HG03108 (cell line): Measurements from ENCODE around the gene RPA4.
A peak's percentile ranks its signal among the peaks of the same experiment; 100 is the strongest.
"Not testable (repeated sequence)": the region's sequence is repeated elsewhere in the genome, so short reads cannot be mapped to it uniquely, and the experiment has no call there.

ENCODE experiments used
- ATAC-seq: cut with Tn5 transposase; IDR thresholded peaks from one replicate; pipeline ENCODE4 v1.9.1; 2021; ENCODE audit warnings: moderate library complexity; ENCODE audit not compliant: unreplicated experiment

Gene RPA4

GRCh38 chrX:96883608-96884007, at the start of gene RPA4:
Gene RPA4 (plus strand): TSS chrX:96883908. CDS start chrX:96884311, 403 bp downstream.
- no peak for ATAC-seq

GRCh38 chrX:96834137-96834536, 49.6 kb upstream of the RPA4 start:
- ATAC-seq, result no peak

DNA sequence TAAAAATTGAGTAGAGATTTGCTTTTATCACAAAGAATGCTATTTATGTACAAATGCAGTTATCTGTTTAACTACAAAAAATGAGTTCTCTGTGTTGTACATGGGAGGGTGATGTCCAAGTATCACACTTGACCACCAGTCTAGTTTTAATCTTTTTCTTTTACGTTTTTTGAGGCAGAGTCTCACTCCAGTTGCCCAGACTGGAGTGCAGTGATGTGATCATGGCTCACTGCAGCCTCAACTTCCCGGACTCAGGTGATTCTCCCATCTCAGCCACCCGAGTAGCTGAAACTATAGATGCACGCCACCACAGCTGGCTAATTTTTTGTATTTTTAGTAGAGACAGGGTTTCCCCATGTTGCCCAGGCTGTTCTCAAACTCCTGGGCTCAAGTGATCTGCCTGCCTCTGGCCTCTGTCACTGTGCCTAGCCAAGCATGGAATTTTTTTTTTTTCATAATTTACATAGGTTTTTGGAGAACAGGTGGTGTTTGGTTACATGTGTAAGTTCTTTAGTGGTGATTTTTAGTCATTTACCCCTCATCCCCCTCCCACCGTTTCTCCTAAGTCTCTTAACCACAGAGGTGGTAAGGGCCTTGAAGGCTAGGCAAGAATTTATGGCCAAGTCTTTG, 47.9 kb upstream of the RPA4 start:
- ATAC-seq, result peak; percentile 76

GRCh38 chrX:96837808-96838207, 45.9 kb upstream of the RPA4 start:
- ATAC-seq, result no peak

- ATAC-seq, result no peak
Measured at GRCh38 chrX:96838537-96838936, 45.2 kb upstream of the RPA4 start.

- ATAC-seq, result no peak
Measured at GRCh38 chrX:96841325-96841724, 42.4 kb upstream of the RPA4 start.

DNA sequence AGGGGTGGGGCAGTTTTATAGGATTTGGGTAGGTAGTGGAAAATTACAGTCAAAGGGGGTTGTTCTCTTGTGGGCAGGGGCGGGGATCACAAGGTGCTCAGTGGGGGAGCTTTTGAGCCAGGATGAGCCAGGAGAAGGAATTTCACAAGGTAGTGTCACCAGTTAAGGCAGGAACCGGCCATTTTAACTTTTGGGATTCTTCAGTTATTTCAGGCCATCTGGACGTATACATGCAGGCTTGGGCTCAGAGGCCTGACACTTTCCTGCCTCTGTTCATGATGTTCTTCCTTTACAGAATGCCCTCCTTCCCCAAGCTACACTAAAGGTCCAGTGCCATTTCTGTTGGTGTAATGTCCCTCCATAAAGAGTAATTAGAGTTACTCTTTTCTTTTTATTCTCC, 41.8 kb upstream of the RPA4 start:
- not testable (repeated sequence) for ATAC-seq

GRCh38 chrX:96843566-96843965, 40.1 kb upstream of the RPA4 start:
- no peak for ATAC-seq

GRCh38 chrX:96846841-96847240, 36.9 kb upstream of the RPA4 start:
- ATAC-seq, result no peak

GRCh38 chrX:96859422-96859821, 24.3 kb upstream of the RPA4 start:
- not testable (repeated sequence) for ATAC-seq

DNA sequence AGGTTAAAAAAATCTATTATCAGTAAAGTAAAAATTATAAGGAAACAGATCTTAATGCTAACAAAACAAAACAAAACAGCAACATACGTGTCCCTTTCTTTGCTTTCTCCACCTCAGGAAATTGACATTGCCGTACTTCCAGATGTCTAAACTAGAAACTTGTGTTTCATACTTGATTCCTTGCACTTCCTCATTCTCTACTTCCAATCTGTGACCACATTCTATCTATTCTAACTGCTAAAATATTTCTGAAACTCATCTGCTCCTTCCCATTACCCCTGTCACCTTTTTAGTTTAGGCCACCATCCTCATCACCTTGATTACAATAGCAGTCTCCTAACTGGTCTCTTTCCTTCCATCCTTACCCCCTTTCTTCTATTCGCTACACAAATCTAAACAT, 22.5 kb upstream of the RPA4 start:
- ATAC-seq, result no peak

GRCh38 chrX:96861661-96862060, 22.0 kb upstream of the RPA4 start:
- no peak for ATAC-seq

- no peak for ATAC-seq
Measured at GRCh38 chrX:96884027-96884426, 319 bp downstream of the RPA4 start.

DNA sequence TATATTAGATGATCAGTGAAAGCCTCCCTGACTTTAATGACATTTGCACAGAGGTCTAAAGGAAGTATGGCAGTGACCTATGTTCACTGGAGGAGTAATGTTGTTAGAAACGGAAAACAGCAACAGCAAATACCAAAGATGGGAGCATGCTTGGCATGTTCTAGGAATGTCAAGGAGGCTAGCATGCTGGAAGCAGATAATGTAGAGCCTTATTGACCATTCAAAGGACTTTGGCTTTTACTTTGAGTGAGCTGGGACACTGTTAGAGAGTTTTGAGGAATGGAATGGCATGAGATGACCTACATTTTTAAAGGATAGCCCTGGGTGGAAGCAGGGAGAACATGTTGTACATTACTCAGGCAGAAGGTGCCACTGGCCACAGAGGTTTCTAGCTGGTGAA, 6.0 kb downstream of the RPA4 start:
- ATAC-seq, result no peak

GRCh38 chrX:96906741-96907140, 23.0 kb downstream of the RPA4 start:
- no peak for ATAC-seq

- no peak for ATAC-seq
Measured at GRCh38 chrX:96907516-96908272, 24.0 kb downstream of the RPA4 start.

DNA sequence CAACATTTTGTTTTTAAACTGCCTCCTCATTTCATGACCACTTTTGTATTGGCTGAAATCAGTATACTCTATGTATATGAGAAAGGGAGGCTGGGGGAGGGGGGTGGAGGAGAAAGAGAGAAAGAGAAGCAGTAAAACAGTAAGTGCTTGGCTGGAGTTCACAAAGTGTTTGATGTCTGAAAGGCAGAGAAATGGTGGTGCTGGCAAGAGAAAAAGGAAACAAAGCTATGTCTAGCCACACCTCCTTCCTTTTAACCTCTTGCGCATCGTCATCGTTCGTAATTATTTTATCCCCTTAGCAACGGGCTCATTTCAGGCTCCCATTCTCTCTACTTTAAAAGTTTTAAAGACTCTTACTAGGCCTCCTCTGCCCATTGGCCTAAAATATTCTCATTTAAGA, 25.6 kb downstream of the RPA4 start:
- ATAC-seq, result no peak

DNA sequence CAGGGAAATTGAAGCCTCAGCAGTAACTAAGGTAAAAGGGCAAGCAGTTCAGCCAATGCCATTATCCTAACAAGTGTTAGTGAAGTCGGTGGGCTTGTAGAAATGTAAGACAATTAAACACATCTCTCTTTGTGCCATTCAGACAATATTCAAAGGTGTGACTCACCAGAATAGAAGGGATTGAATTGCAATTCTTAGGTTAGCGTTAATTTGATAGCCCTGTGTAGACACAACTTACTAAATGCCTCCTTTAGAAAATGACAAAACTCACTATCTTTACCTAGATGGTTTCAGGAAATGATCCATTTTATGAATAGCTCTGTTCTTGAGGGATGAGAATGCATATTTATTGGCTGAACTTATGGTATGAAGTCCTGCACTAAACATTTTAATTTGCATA, 35.2 kb downstream of the RPA4 start:
- ATAC-seq, result no peak

- no peak for ATAC-seq
Measured at GRCh38 chrX:96919672-96920071, 36.0 kb downstream of the RPA4 start.

DNA sequence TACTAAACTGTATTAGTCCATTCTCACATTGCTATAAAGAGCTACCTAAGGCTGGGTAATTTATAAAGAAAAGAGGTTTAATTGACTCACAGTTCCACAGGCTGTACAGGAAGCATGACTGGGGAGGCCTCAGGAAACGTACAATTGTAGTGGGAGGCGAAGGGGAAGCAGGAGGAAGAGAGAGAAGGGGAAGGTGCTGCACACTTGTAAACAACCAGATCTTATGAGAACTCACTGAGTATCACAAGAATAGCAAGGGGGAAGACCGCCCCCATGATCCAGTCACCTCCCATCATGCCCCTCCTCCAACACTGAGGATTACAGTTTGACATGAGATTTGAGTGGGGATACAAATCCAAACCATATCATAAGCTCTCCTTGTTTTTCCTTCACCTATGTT, 40.9 kb downstream of the RPA4 start:
- no peak for ATAC-seq

GRCh38 chrX:96929036-96929435, 45.3 kb downstream of the RPA4 start:
- no peak for ATAC-seq
